H1 (cell line): ENCODE measurements around the gene AGR3. TPM values are rescaled to one million over a fixed set of nuclear protein-coding genes. Genes with fewer than 3 reads are reported as not detected.

Experiments
- BACH1 ChIP-seq: IDR thresholded peaks from 2 replicates; pipeline ENCODE4 v1.6.1; 2012; ENCODE audit warnings: low read length, improper control_type of control experiment
- KDM1A ChIP-seq: fragments of 200-600, 300-600 bp; sonication (generic); IDR thresholded peaks from 2 replicates; pipeline ENCODE4 v1.7.1; 2016; ENCODE audit warnings: mild to moderate bottlenecking, low read length, borderline replicate concordance
- KDM4A ChIP-seq: IDR thresholded peaks from one replicate; pipeline ENCODE4 v1.7.1; 2012; ENCODE audit warnings: low read depth, mild to moderate bottlenecking, moderate library complexity, low read length, inconsistent platforms; ENCODE audit not compliant: severe bottlenecking
- MAFK ChIP-seq: IDR thresholded peaks from 2 replicates; pipeline ENCODE4 v1.6.1; 2012; ENCODE audit warnings: low read depth, mild to moderate bottlenecking, improper control_type of control experiment, low read length
- NANOG ChIP-seq: IDR thresholded peaks from 2 replicates; pipeline ENCODE4 v1.6.1; 2011; ENCODE audit warnings: low read length, low read depth, mild to moderate bottlenecking, inconsistent platforms; ENCODE audit not compliant: insufficient read depth, poor library complexity, severe bottlenecking
- POLR2AphosphoS5 ChIP-seq: IDR thresholded peaks from 2 replicates; pipeline ENCODE4 v1.6.1; 2011; ENCODE audit warnings: low read depth, low read length
- RAD21 ChIP-seq, 2 experiments: IDR thresholded peaks in 1 of 2; conservative IDR thresholded peaks in 1 of 2; 2 replicates each; pipeline ENCODE4 v1.6.1; 2011; ENCODE audit warnings: low read depth in 2 of 2, low read length in 2 of 2, improper control_type of control experiment in 1 of 2, inconsistent platforms in 1 of 2, mild to moderate bottlenecking in 1 of 2, moderate library complexity in 1 of 2
- SP1 ChIP-seq: IDR thresholded peaks from 2 replicates; pipeline ENCODE4 v1.6.1; 2011; ENCODE audit warnings: low read depth, low read length
- polyA plus RNA-seq, 7 experiments: library from polyadenylated mRNA; depleted of rRNA in 3 of 7; stranded (reverse) in 5 of 7; unstranded in 2 of 7; fragments of >200 nt in 5 of 7; fragments of 200-250 nt in 2 of 7; gene quantifications; 1 replicate in 5 of 7; 2 replicates in 1 of 7; 4 replicates in 1 of 7; pipeline versions ENCODE4 v1.2.1 to v1.2.3, GENCODE V29; 2011 to 2013; ENCODE audit warnings: missing spikeins in 2 of 7, mixed read lengths in 2 of 7
- total RNA-seq: library from RNA; stranded (reverse); fragmentation: NEBNext Ultra II Directional; extraction: Animal tissue kit (Norgen Biotek cat#: 25700); gene quantifications from 2 replicates; pipeline ENCODE4 v1.2.1, GENCODE V29; 2021
- TF ChIP-seq, protein P1 (sequence below): IDR thresholded peaks from 2 replicates; pipeline ENCODE4 v1.6.1; 2012; ENCODE audit warnings: inconsistent platforms

AGR3 gene
- total and polyA plus RNA-seq, 2 of the 8 experiments (the other 6 are each of a cell fraction or from before 2014, with no cell fraction given), result not detected

DNA sequence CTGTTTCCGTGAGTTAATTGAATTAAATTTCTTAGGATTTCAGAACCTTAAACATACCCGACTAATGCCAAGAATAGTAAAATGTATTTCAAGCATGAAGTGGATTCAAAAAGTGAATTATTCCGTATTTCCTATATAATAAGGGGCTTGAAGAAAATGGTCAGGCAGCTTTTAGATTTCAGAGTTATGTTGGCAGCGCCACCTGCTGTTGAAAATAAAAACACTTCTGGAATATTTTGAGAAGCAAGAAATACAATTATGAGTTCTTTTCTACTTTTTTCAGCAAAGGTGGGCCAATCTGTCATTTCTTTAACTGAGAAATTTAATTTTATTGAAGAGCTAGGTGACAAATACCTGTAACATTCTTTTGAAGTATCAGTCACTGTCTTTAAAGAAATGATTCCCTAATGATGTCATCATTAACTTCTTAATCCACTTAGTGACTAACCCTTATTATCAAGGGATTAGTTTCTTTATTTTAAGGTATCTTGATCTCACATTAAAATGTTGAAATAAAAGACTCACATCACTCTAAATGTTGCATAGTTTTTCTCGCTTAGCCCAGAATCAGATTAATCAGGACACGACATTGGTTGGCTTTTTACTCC lies 36.6 kb upstream of the AGR3 start (continued):
- TF ChIP-seq RAD21 (IDR thresholded peaks at IDR 0.05 in 1 of 2, conservative IDR thresholded peaks at IDR 0.05 in 1 of 2; ENCODE audit: low read depth in 2 of 2, low read length in 2 of 2) (peak; percentile 62 to 66), KDM1A (no peak), POLR2AphosphoS5 (no peak), NANOG (no peak), MAFK (no peak), SP1 (no peak), BACH1 (no peak), KDM4A (no peak)
- TF ChIP-seq, protein P1, sequence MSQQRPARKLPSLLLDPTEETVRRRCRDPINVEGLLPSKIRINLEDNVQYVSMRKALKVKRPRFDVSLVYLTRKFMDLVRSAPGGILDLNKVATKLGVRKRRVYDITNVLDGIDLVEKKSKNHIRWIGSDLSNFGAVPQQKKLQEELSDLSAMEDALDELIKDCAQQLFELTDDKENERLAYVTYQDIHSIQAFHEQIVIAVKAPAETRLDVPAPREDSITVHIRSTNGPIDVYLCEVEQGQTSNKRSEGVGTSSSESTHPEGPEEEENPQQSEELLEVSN, result no peak
